T-helper 2 cell treated with Interferon-gamma antibody and Interleukin-4, amounts not matched to agents 5 μg/mL and 100 μg/mL, for 36 hours (primary cell): ENCODE data around the gene PRDM13.
"Not testable (repeated sequence)": the region's sequence is repeated elsewhere in the genome, so short reads cannot be mapped to it uniquely, and the experiment has no call there.

Experiments used
- DNase-seq: peaks from one replicate; pipeline ENCODE4 v3.0.0; 2021; ENCODE audit warnings: low spot score
- H3K27ac Mint-ChIP-seq: one replicate; pipeline ENCODE4 v1.8.0; 2021; ENCODE audit warnings: mild to moderate bottlenecking, mixed read lengths
- H3K27me3 Mint-ChIP-seq: one replicate; pipeline ENCODE4 v1.8.0; 2021; ENCODE audit warnings: low read depth, mixed read lengths
- H3K36me3 Mint-ChIP-seq: one replicate; pipeline ENCODE4 v1.8.0; 2021; ENCODE audit warnings: low read depth, mixed read lengths
- H3K4me1 Mint-ChIP-seq: one replicate; pipeline ENCODE4 v1.8.0; 2021; ENCODE audit warnings: low read depth, mixed read lengths
- H3K4me3 Mint-ChIP-seq: one replicate; pipeline ENCODE4 v1.8.0; 2022; ENCODE audit warnings: mild to moderate bottlenecking, moderate library complexity, mixed read lengths
- H3K9me3 Mint-ChIP-seq: one replicate; pipeline ENCODE4 v1.8.0; 2021; ENCODE audit warnings: mixed read lengths

The PRDM13 gene

DNA sequence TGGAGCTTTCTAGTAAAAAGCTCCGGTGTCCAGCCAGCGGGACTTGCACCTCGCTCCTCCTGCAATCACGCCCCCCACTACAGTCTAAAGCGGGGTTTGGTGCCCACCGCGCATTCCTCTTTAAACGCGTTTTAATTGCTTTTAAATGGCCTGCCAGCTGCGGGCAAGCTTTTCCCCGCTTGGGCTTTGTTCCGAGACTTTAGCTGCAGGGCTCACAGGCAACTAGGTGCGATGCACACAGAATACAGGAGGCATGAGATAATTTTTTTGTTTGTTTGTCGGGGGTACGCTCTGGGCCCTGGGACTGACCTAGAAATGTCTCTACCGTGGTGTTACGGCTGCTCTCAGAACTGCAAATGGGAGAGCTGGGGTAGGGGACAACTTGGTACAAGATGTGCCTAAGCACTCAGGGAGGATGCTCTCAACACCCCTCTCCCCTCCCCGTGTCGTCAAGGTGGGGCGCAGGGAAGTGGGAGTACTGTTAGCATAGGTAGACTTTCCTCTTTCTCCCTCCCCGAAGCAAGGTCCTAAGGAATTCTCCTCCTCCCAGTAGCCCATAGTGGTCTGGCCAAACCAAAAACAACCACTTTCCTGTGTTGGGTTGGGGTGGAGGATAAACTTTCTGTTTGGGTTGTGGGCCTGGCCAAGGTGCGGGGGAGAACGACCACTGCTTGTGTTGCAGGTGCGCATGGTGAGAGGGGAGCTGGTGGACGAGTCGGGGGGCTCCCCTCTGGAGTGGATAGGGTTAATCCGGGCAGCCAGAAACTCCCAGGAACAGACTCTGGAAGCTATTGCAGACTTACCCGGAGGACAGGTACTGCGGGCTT is 1.6 kb downstream of the PRDM13 start:
- no peak for DNase-seq
- Mint-ChIP-seq H3K4me3 (peak overlapping the region; percentile 36), H3K27me3 (peaks cover 90% of the 10 kb centered on the region), H3K36me3 (peaks cover 6% of the 10 kb centered on the region), H3K9me3 (no peaks in the 10 kb centered on the region), H3K27ac (no peak overlapping the region), H3K4me1 (peaks cover 35% of the 10 kb centered on the region)

DNA sequence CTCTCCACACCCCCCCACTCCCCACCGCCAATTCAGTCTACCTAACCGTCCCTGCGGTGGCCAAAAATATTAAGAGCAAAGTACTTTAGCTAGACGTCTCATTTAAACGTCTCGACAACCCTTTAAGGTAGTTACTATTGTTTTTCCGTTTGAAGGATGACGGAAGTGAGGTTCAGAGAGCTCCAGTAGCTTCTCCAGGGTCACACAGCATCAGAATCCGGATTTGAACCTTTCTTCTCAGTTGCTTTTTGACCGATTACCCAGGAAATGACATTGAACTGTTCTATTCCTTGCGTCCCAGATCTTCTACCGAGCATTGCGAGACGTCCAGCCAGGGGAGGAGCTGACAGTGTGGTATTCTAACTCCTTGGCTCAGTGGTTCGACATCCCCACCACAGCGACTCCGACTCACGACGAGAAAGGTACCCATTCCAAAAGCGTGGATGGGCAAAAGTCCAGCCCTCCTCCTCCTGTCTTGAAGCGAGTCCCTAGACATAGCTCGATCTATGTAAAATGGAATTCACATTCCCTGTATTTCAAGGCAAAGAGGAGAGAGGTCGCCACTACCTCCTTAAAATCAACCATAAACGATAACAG is 2.4 kb downstream of the PRDM13 start:
- DNase-seq: no peak
- Mint-ChIP-seq H3K4me1 (peaks cover 35% of the 10 kb centered on the region), H3K27me3 (peaks cover 83% of the 10 kb centered on the region), H3K27ac (peak overlapping the region; percentile 20), H3K9me3 (no peaks in the 10 kb centered on the region), H3K36me3 (peaks cover 6% of the 10 kb centered on the region), H3K4me3 (no peak overlapping the region)

DNA sequence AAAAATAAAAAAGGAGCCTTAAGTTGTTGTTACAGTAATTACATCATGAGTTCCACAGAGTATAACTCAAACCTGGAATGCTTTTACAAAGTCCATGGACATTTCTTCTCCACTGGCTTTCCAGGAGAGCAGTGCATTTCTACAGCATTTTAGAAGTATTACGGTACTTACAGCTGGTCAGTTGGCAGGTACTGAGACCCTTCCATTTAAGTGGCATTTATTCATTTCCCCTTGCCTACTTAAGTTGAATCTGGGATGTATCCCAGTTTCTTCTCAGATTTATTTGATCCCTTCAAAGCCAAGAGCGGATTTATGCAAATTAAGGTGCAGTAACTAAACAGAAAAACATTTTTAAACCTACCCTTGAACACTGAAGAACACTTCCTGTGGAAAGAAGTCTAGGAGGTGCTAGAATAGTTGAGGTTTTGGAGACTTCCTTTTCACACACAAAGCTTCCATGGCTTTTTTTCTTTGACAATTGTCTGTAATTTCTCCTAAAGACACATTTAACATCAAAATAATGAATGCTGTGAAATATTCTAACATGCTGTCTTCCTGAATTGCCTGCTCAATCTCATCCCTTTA is 3.4 kb downstream of the PRDM13 start:
- H3K9me3 Mint-ChIP-seq: no peaks in the 10 kb centered on the region
- H3K27ac Mint-ChIP-seq: no peak overlapping the region
- no peak for DNase-seq
- H3K4me3 Mint-ChIP-seq: no peak overlapping the region
- peaks cover 32% of the 10 kb centered on the region for H3K4me1 Mint-ChIP-seq
- H3K27me3 Mint-ChIP-seq: peaks cover 80% of the 10 kb centered on the region
- peaks cover 6% of the 10 kb centered on the region for H3K36me3 Mint-ChIP-seq

DNA sequence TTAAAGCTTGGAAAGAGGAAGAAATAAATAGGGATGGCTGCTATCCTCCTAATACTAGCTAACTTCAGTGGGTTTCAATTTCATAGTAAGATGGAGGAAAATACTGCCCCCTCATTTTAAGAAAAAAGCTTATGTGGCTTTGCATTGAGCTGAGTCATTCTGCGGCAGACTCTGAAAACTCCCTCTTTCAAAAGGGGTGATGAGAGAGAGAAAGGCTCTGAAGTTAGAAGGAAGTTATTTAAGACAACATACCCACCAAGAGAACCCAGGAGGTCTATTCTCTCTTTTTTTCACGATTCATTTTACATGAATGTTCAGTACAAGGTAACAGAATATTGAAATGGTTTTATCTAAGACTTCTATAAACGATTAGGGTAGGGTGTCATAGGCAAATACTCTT is 4.5 kb downstream of the PRDM13 start:
- H3K27me3 Mint-ChIP-seq: peaks cover 79% of the 10 kb centered on the region
- H3K9me3 Mint-ChIP-seq: no peaks in the 10 kb centered on the region
- no peak for DNase-seq
- peaks cover 7% of the 10 kb centered on the region for H3K36me3 Mint-ChIP-seq
- peaks cover 32% of the 10 kb centered on the region for H3K4me1 Mint-ChIP-seq
- H3K4me3 Mint-ChIP-seq: no peak overlapping the region
- no peak overlapping the region for H3K27ac Mint-ChIP-seq

DNA sequence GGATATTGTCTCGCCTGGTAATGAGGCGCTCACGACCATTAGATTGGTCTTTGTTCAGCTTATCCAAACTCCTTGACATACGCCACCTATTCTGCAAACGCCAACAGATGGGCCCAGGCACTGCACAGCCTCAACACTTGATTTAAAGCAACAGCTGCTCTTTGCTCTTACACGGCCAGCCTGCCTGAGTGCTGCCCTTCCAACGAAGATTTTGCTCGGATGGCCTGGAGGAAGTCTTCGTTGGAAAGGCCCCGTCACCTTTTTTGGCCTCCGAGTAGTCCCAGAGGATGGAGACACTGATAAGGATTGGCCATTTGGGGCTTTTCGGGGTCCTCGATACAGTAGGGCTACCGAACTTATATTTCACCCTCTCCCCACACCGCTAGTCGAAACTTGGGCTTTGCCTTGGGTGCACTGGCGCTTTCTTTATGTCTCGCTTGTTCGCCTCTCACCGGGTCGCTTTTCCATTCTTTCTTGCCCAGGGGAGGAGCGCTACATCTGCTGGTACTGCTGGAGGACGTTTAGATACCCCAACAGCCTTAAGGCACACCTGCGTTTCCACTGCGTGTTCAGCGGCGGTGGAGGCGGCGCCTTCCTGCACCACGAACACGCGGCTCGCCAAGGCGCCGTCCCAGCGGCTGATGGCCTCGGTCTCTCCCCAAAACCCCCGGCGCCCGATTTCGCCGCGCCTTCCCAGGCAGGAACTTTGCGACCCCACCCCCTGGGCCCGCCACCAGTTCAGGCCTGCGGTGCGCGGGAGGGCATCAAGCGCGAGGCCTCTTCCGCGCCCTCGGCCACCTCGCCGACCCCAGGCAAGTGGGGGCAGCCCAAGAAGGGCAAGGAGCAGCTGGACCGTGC is 6.1 kb downstream of the PRDM13 start:
- Mint-ChIP-seq H3K27me3 (peaks cover 82% of the 10 kb centered on the region), H3K4me1 (peaks cover 32% of the 10 kb centered on the region), H3K36me3 (peaks cover 5% of the 10 kb centered on the region), H3K4me3 (peak overlapping the region; percentile 15), H3K9me3 (no peaks in the 10 kb centered on the region), H3K27ac (no peak overlapping the region)
- DNase-seq: no peak

DNA sequence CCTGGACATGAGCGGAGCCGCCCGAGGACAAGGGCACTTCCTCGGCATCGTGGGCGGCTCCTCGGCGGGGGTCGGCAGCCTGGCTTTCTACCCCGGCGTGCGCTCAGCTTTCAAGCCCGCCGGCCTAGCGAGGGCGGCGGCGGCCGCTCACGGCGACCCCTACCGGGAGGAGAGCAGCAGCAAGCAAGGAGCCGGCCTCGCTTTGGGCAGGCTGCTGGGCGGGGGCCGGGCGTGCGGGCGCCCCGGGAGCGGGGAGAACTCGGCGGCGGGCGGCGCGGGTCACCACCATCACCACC is 6.7 kb downstream of the PRDM13 start:
- peak; percentile 30 for DNase-seq

DNA sequence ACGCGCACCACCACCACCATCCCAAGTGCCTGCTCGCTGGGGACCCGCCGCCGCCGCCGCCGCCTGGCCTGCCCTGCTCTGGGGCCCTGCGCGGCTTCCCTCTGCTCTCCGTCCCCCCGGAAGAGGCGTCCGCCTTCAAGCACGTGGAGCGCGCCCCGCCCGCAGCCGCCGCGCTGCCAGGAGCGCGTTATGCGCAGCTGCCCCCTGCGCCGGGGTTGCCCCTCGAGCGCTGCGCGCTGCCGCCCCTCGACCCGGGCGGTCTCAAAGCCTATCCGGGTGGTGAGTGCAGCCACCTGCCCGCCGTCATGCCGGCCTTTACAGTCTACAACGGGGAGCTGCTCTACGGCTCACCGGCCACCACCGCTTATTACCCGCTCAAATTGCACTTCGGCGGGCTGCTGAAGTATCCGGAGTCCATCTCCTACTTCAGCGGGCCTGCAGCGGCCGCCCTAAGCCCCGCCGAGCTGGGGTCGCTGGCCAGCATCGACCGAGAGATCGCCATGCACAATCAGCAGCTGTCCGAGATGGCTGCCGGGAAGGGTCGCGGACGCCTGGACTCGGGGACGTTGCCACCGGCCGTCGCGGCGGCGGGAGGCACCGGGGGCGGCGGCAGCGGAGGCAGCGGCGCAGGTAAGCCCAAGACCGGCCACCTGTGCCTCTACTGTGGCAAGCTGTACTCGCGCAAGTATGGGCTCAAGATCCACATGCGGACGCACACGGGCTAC is 7.2 kb downstream of the PRDM13 start:
- Mint-ChIP-seq H3K4me3 (peak overlapping the region; percentile 66), H3K27me3 (peaks cover 80% of the 10 kb centered on the region), H3K9me3 (no peaks in the 10 kb centered on the region), H3K27ac (no peak overlapping the region), H3K36me3 (peaks cover 2% of the 10 kb centered on the region), H3K4me1 (peaks cover 27% of the 10 kb centered on the region)
- no peak for DNase-seq

More for the DNA sequence above, 6.7 kb downstream of the PRDM13 start:
- H3K4me3 Mint-ChIP-seq: no peak overlapping the region
- H3K36me3 Mint-ChIP-seq: peaks cover 2% of the 10 kb centered on the region
- H3K9me3 Mint-ChIP-seq: no peaks in the 10 kb centered on the region
- peaks cover 28% of the 10 kb centered on the region for H3K4me1 Mint-ChIP-seq
- no peak overlapping the region for H3K27ac Mint-ChIP-seq
- H3K27me3 Mint-ChIP-seq: peaks cover 82% of the 10 kb centered on the region

DNA sequence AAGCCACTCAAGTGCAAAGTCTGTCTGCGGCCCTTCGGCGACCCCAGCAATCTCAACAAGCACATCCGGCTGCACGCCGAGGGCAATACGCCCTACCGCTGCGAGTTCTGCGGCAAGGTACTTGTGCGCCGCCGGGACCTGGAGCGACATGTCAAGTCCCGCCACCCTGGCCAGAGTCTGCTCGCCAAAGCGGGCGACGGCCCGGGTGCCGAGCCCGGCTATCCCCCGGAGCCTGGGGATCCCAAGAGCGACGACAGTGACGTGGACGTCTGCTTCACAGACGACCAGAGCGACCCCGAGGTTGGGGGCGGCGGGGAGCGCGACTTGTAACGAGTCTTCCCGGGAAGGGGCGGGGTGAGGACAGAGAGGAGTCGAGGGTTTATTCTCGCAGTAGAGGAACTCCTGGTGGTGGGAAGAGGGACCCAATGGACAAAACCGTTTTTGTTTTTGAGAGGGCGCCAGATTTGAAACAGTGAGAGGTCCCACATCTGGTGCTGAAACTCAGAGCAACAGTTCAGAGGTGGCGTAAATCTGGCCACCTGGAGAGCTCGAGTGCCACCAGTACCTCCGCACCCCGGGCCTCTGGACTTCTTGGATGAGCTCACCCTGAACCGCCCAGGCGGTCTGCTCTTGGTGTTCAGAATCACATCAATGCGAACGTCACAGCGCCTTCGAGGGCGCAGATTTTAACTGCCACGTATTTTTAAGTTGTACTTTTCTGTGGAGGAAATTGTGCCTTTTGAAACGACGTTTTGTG is 8.0 kb downstream of the PRDM13 start:
- Mint-ChIP-seq H3K9me3 (no peaks in the 10 kb centered on the region), H3K4me3 (peak overlapping the region; percentile 66), H3K4me1 (peaks cover 23% of the 10 kb centered on the region), H3K27ac (no peak overlapping the region), H3K27me3 (peaks cover 79% of the 10 kb centered on the region), H3K36me3 (peaks cover 2% of the 10 kb centered on the region)
- no peak for DNase-seq

DNA sequence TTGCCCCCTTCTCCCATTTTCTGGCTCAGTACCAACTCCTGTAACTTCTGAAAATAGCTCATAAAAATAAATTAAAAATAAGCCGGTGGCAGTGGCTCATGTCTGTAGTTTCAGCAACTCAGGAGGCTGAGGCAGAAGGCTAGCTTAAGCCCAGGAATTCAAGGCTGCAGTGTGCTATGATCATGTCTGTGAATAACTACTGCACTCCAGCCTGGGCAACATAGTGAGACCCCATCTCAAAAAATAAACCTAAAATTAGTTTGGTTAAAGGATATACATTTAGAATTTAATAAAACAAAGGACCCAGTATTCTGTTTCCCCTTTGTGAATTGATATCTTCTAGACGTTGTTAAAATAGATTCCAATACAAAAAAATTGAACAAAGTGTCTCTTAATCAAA is 10.5 kb downstream of the PRDM13 start:
- H3K36me3 Mint-ChIP-seq: peaks cover 1% of the 10 kb centered on the region
- DNase-seq: no peak
- peaks cover 78% of the 10 kb centered on the region for H3K27me3 Mint-ChIP-seq
- H3K4me3 Mint-ChIP-seq: no peak overlapping the region
- H3K27ac Mint-ChIP-seq: no peak overlapping the region
- peaks cover 6% of the 10 kb centered on the region for H3K4me1 Mint-ChIP-seq
- no peaks in the 10 kb centered on the region for H3K9me3 Mint-ChIP-seq

DNA sequence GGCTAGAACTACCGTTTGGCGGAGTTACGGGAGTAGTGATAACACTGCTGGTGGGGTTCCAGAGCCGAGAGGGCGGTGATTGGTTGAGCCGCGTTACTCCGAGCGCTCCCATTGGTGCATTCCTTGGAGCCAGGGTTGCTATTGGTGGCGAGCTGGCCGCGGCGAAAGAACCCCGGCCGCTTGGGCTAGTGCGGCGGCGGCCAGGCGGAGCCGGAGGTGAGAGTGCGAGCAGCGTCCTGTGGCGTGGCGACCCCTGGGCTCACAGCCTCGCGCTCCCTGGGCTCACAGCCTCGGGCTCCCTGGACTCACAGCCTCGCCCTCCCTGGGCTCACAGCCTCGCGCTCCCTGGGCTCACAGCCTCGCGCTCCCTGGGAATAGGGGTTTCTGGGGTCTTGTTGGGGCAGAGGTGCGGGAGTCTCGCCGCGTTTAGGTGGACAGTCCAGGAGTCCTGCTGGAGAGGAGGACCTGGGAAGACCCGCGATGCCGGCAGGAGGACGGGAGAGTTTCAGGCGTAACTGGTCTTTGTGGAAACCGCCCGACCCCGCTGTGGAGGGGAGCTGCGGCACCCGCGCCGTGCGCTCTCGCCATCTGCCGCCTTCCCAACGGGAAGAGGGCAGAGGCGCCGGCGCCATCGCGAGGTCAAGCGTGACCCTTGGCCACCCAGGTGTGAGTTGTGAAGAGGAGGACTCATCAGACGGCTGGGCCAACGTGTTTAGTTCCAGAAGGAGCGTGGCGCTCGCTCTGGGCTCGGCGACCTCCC is 12.2 kb downstream of the PRDM13 start:
- H3K9me3 Mint-ChIP-seq: no peaks in the 10 kb centered on the region
- H3K36me3 Mint-ChIP-seq: peaks cover 1% of the 10 kb centered on the region
- peaks cover 6% of the 10 kb centered on the region for H3K4me1 Mint-ChIP-seq
- peaks cover 86% of the 10 kb centered on the region for H3K27me3 Mint-ChIP-seq
- H3K4me3 Mint-ChIP-seq: no peak overlapping the region
- DNase-seq: no peak
- no peak overlapping the region for H3K27ac Mint-ChIP-seq

DNA sequence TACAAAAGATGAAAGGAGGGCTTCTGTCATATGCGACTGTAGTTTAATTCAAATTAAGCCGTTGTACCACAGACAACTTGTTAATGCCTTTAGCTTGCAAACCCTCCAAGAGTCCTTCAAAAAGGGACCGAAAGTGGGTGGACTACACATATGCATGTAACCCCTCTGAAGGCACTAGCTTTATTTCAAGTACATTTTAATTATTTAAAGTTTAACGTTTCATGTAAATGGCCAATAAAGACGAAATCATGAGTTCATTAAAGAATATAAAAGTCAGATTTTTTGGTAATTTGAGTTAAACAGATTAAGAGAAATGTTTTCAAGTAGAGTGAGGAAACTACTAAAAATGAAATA is 12.8 kb downstream of the PRDM13 start:
- H3K27me3 Mint-ChIP-seq: peaks cover 90% of the 10 kb centered on the region
- no peak overlapping the region for H3K27ac Mint-ChIP-seq
- no peak overlapping the region for H3K4me3 Mint-ChIP-seq
- peaks cover 1% of the 10 kb centered on the region for H3K36me3 Mint-ChIP-seq
- no peak for DNase-seq
- no peaks in the 10 kb centered on the region for H3K9me3 Mint-ChIP-seq
- peaks cover 5% of the 10 kb centered on the region for H3K4me1 Mint-ChIP-seq

DNA sequence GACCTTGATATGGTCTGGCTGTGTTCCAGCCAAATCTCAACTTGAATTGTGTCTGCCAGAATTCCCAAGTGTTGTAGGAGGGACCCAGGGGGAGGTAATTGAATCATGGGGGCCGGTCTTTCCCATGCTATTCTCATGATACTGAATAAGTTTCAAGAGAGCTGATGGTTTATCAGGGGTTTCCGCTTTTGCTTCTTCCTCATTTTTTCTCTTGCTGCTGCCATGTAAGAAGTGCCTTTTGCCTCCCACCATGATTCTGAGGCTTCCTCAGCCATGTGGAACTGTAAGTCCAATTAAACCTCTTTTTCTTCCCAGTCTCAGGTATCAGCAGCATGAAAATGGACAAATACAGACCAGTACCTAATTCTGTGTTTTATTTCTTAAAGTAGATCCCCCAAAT is 15.4 kb downstream of the PRDM13 start:
- not testable (repeated sequence) for H3K36me3 Mint-ChIP-seq, H3K4me1 Mint-ChIP-seq, DNase-seq, H3K27ac Mint-ChIP-seq, H3K4me3 Mint-ChIP-seq, H3K9me3 Mint-ChIP-seq
- peaks cover 74% of the 10 kb centered on the region for H3K27me3 Mint-ChIP-seq
